IMR-90 (cell line): Measurements from ENCODE around the gene APAF1. TPM values are rescaled to one million over a fixed set of nuclear protein-coding genes. Genes with fewer than 3 reads are reported as not detected.

ENCODE experiments used
- ATAC-seq: fragments of 200-7000 bp; cut with Tn5 transposase; 2 replicates; pipeline ENCODE4 v1.9.1; 2020; ENCODE audit warnings: low read depth, mild to moderate bottlenecking, moderate library complexity
- BruUV-seq: library from RNA; stranded (reverse); fragments of 400-500 nt; replicated peaks from 2 replicates; lab custom pipeline; 2021; lab: Mats Ljungman, UMichigan
- CTCF ChIA-PET: fragments of 300-600 bp; formaldehyde crosslinking; extraction: SDS; loops from one replicate; lab custom pipeline; 2021; ENCODE audit warnings: antibody characterized with exemption; lab: Yijun Ruan, JAX
- POLR2A ChIA-PET: fragments of 300-600 bp; sonication (Branson Sonifier 250); formaldehyde crosslinking; loops from one replicate; lab custom pipeline; 2022; ENCODE audit warnings: antibody characterized with exemption; ENCODE audit not compliant: unreplicated experiment; lab: Charles Lee
- DNase-seq: peaks from one replicate; pipeline ENCODE4 v3.0.0; 2013
- H2AFZ ChIP-seq: replicated peaks from 2 replicates; pipeline ENCODE3; 2013; ENCODE audit warnings: low read length, mild to moderate bottlenecking; ENCODE audit not compliant: poor library complexity
- H2AK5ac ChIP-seq: 2 replicates; pipeline ENCODE4 v1.6.1; 2013; ENCODE audit warnings: low read depth, low read length, inconsistent platforms
- H2AK9ac ChIP-seq: replicated peaks from 2 replicates; pipeline ENCODE3; 2013; ENCODE audit warnings: mild to moderate bottlenecking, low read depth, low read length, moderate library complexity; ENCODE audit not compliant: poor library complexity
- H2BK120ac ChIP-seq: 2 replicates; pipeline ENCODE4 v1.6.1; 2013; ENCODE audit warnings: low read depth, low read length, inconsistent platforms
- H2BK15ac ChIP-seq: 3 replicates; pipeline ENCODE4 v1.6.1; 2013; ENCODE audit warnings: low read depth, low read length, inconsistent platforms
- H2BK20ac ChIP-seq: 2 replicates; pipeline ENCODE4 v1.6.1; 2013; ENCODE audit warnings: low read depth, mild to moderate bottlenecking, inconsistent platforms, low read length, moderate library complexity
- H2BK5ac ChIP-seq: 2 replicates; pipeline ENCODE4 v1.6.1; 2013; ENCODE audit warnings: mild to moderate bottlenecking, low read depth, low read length, inconsistent platforms; ENCODE audit not compliant: poor library complexity, severe bottlenecking
- H3K14ac ChIP-seq: replicated peaks from 2 replicates; pipeline ENCODE4 v1.6.1; 2013; ENCODE audit warnings: low read depth, low read length, inconsistent platforms
- H3K18ac ChIP-seq: 2 replicates; pipeline ENCODE4 v1.6.1; 2013; ENCODE audit warnings: low read depth, low read length, control low read depth
- H3K23ac ChIP-seq: 2 replicates; pipeline ENCODE4 v1.6.1; 2013; ENCODE audit warnings: low read depth, low read length, inconsistent platforms
- H3K27ac ChIP-seq: 2 replicates; pipeline ENCODE4 v1.5.1; 2013; ENCODE audit warnings: mild to moderate bottlenecking, control low read depth, low read length; ENCODE audit not compliant: insufficient read depth
- H3K27me3 ChIP-seq: 2 replicates; pipeline ENCODE4 v1.6.1; 2013; ENCODE audit warnings: low read length; ENCODE audit not compliant: control insufficient read depth, insufficient read depth
- H3K36me3 ChIP-seq: 2 replicates; pipeline ENCODE4 v1.6.1; 2013; ENCODE audit warnings: low read length, mixed read lengths; ENCODE audit not compliant: control insufficient read depth, insufficient read depth
- H3K4ac ChIP-seq: 2 replicates; pipeline ENCODE4 v1.6.1; 2013; ENCODE audit warnings: low read depth, low read length, inconsistent platforms
- H3K4me1 ChIP-seq: 2 replicates; pipeline ENCODE4 v1.6.1; 2013; ENCODE audit warnings: low read length, mixed read lengths; ENCODE audit not compliant: control insufficient read depth, insufficient read depth
- H3K4me2 ChIP-seq: 2 replicates; pipeline ENCODE4 v1.6.1; 2013; ENCODE audit warnings: low read depth, mild to moderate bottlenecking, control low read depth, low read length, moderate library complexity
- H3K4me3 ChIP-seq: 2 replicates; pipeline ENCODE4 v1.5.1; 2013; ENCODE audit warnings: low read depth, mild to moderate bottlenecking, control low read depth, low read length, moderate library complexity; ENCODE audit not compliant: insufficient read depth
- H3K56ac ChIP-seq: 2 replicates; pipeline ENCODE4 v1.6.1; 2013; ENCODE audit warnings: low read length, inconsistent platforms; ENCODE audit not compliant: insufficient read depth; ENCODE audit errors: extremely low read depth
- H3K79me1 ChIP-seq, 2 experiments: 2 replicates each; pipeline ENCODE4 v1.6.1; 2013; ENCODE audit warnings: low read length in 2 of 2, inconsistent platforms in 1 of 2, low read depth in 1 of 2
- H3K9ac ChIP-seq: 2 replicates; pipeline ENCODE4 v1.6.1; 2013; ENCODE audit warnings: low read depth, low read length, control low read depth
- H3K9me1 ChIP-seq: 2 replicates; pipeline ENCODE4 v1.6.1; 2013; ENCODE audit warnings: low read length, inconsistent platforms; ENCODE audit not compliant: insufficient read depth
- H3K9me3 ChIP-seq: 2 replicates; pipeline ENCODE4 v1.6.1; 2013; ENCODE audit warnings: low read length; ENCODE audit not compliant: control insufficient read depth, insufficient read depth
- H4K20me1 ChIP-seq: 2 replicates; pipeline ENCODE4 v1.6.1; 2013; ENCODE audit warnings: low read length, inconsistent platforms; ENCODE audit not compliant: insufficient read depth
- H4K5ac ChIP-seq: 2 replicates; pipeline ENCODE4 v1.6.1; 2013; ENCODE audit warnings: mild to moderate bottlenecking, low read depth, low read length, control low read depth
- H4K8ac ChIP-seq, 2 experiments: 2 replicates each; pipeline ENCODE4 v1.6.1; 2013; ENCODE audit warnings: low read depth in 2 of 2, low read length in 2 of 2, control low read depth in 1 of 2, inconsistent platforms in 1 of 2
- H4K91ac ChIP-seq: 2 replicates; pipeline ENCODE4 v1.6.1; 2013; ENCODE audit warnings: low read depth, low read length, inconsistent platforms; ENCODE audit not compliant: insufficient read depth
- BHLHE40 ChIP-seq: fragments of 150-350 bp; IDR thresholded peaks from 2 replicates; pipeline ENCODE4 v1.6.1; 2016; ENCODE audit warnings: mild to moderate bottlenecking, low read depth, low read length
- ELK1 ChIP-seq: fragments of 150-350 bp; IDR thresholded peaks from 2 replicates; pipeline ENCODE4 v1.6.1; 2016; ENCODE audit warnings: low read depth, mild to moderate bottlenecking, low read length, moderate library complexity, borderline replicate concordance
- MAZ ChIP-seq: IDR thresholded peaks from 2 replicates; pipeline ENCODE4 v1.6.1; 2012; ENCODE audit warnings: low read depth, mild to moderate bottlenecking, low read length, improper control_type of control experiment, moderate library complexity, borderline replicate concordance
- RCOR1 ChIP-seq: IDR thresholded peaks from 2 replicates; pipeline ENCODE4 v1.6.1; 2012; ENCODE audit warnings: mild to moderate bottlenecking, low read length, improper control_type of control experiment; ENCODE audit not compliant: insufficient replicate concordance
- WGBS, 2 experiments: methylation state at CpG; one replicate each; pipeline versions ENCODE4 v1.1.5 to v1.1.7; 2013; ENCODE audit warnings: missing lambda C conversion rate in 2 of 2; ENCODE audit not compliant: insufficient read length in 1 of 2; ENCODE audit errors: extremely low coverage in 2 of 2; 5-methylcytosine and 5-hydroxymethylcytosine counted together
- dilution Hi-C: fragments of 300-500 bp; cut with HindIII; formaldehyde crosslinking; loops from one replicate; pipeline ENCODE4 v1.14.3; 2018; ENCODE audit warnings: low sequenced_read_pairs; ENCODE audit not compliant: unreplicated experiment
- in situ Hi-C: fragments of 300-500 bp; cut with MboI; formaldehyde crosslinking; loops from 3 replicates; pipeline ENCODE4 v1.14.3; 2019; ENCODE audit warnings: low sequenced_read_pairs, inconsistent platforms, mixed read lengths
- intact Hi-C: fragments of 100-400 bp; cut with micrococcal nuclease; formaldehyde crosslinking; loops from 2 replicates; pipeline ENCODE4 v1.10.0; 2022
- polyA plus RNA-seq, 3 experiments: library from polyadenylated mRNA; depleted of rRNA; stranded (reverse); fragments of >200 nt; gene quantifications; 2 replicates each; pipeline ENCODE4 v1.2.3, GENCODE V29; 2012; ENCODE audit warnings: low replicate concordance in 1 of 3
- total RNA-seq: library from RNA; depleted of rRNA; stranded (reverse); fragments of >200 nt; gene quantifications from 2 replicates; pipeline ENCODE4 v1.2.3, GENCODE V29; 2012

The APAF1 gene
- total and polyA plus RNA-seq, 2 of the 4 experiments (the other 2 are of a cell fraction), result 10.9 to 32.8 TPM

GRCh38 chr12:98758331-98758730 lies 113.2 kb downstream of the APAF1 start:
- H4K5ac ChIP-seq, result no peak overlapping the region
- no peak overlapping the region for H2BK20ac ChIP-seq
- H2BK5ac ChIP-seq, result no peak overlapping the region
- no peaks in the 10 kb centered on the region for H3K9me3 ChIP-seq
- no peak overlapping the region for H2AK9ac ChIP-seq
- H3K4ac ChIP-seq, result no peak overlapping the region
- H3K9ac ChIP-seq, result no peak overlapping the region
- ATAC-seq (no peak), DNase-seq (peak; percentile 31)
- TF ChIP-seq RCOR1 (no peak), ELK1 (no peak), MAZ (no peak), BHLHE40 (no peak)
- no peaks in the 10 kb centered on the region; the same call in none of the 2 replicates for H3K4me1 ChIP-seq
- no peak overlapping the region for H3K14ac ChIP-seq
- no peak overlapping the region for H4K91ac ChIP-seq
- CTCF ChIA-PET, result interaction anchor here (1.6 kb wide), 1 partner anchor 10 kb away, joined by 4 read pairs; no protein-coding TSS in a partner anchor
- WGBS, 2 experiments, result no CpG with 5 or more reads among the region's 3 CpGs
- H3K27me3 ChIP-seq, result peaks cover 2% of the 10 kb centered on the region
- no peak overlapping the region for H2BK120ac ChIP-seq
- no peak overlapping the region for H3K27ac ChIP-seq
- no peak overlapping the region for H4K8ac ChIP-seq
- H4K20me1 ChIP-seq, result no peaks in the 10 kb centered on the region
- in situ Hi-C loops, result no loop called here
- POLR2A ChIA-PET, result no interaction called here
- H3K18ac ChIP-seq, result no peak overlapping the region
- H3K56ac ChIP-seq, result no peak overlapping the region
- intact Hi-C loops, result no loop called here
- no peak overlapping the region for H2BK15ac ChIP-seq
- H2AFZ ChIP-seq, result no peak overlapping the region
- no peaks in the 10 kb centered on the region for H3K79me1 ChIP-seq
- dilution Hi-C loops, result no loop called here
- H3K4me3 ChIP-seq, result no peak overlapping the region
- no TSS peak for BruUV-seq
- H2AK5ac ChIP-seq, result no peak overlapping the region
- no peak overlapping the region for H3K23ac ChIP-seq
- no peaks in the 10 kb centered on the region for H3K36me3 ChIP-seq
- H3K9me1 ChIP-seq, result peaks cover 8% of the 10 kb centered on the region; the same call in 1 of the 2 replicates
- no peak overlapping the region for H3K4me2 ChIP-seq
